Measurements from ENCODE around the gene MINDY3. TPM values are rescaled to one million over a fixed set of nuclear protein-coding genes. Genes with fewer than 3 reads are reported as not detected.
A peak's percentile ranks its signal among the peaks of the same experiment; 100 is the strongest.
"Not testable (repeated sequence)": the region's sequence is repeated elsewhere in the genome, so short reads cannot be mapped to it uniquely, and the experiment has no call there.

MINDY3 gene
- total RNA-seq, result 10 to 100 TPM; 16.4 to 18.3 TPM

DNA sequence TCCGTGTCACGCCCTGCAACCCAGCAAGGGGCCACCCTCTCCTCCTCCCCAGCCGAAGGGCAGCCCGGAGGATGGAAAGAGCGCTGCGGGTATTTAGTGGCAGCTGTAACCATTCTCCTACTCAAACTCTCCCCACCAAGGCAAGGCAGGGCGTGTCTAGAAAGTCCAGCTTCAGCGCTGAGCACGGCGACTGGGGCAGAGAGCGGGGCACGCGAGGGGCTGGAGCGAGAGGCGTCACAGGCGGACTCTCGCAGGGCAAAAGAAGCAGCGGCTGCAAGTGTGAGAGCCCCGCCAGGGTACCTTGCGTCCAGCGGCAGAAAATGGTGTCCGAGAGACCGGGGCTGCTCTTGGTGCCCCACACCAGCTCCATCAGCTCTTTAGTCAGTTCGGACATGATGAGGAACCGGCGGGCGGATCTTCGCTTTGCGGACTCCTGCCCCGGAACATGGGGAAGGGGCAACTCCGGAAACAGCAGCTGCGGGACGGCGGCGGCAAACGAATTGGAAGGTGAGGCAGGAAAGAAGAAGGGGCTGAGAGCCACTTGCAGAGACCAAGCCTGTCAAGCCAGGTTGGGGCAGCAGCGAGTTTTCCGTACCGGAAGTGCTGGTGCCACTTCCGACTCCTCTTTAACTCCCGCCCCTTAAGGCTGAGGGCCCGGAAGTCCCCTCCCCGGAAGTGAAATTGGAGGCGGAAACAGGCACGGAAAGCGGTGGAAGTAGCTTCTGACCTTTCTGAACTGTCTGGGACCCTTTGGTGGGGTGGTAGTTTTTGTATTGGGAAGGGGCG is at the start of gene MINDY3:
MINDY3 (minus strand) TSS at position 602 of the 786 bp plus-strand sequence; CDS start at position 394, 208 bp downstream.
- peaks cover 27% of the 10 kb centered on the region for H3K4me1 Mint-ChIP-seq
- H3K4me3 Mint-ChIP-seq, result peak within 1 kb of the TSS; percentile 100
- H3K36me3 Mint-ChIP-seq, result peaks cover 13% of the 10 kb centered on the region
- peaks cover 14% of the 10 kb centered on the region for H3K27me3 Mint-ChIP-seq
- ATAC-seq (peak; percentile 93), DNase-seq (peak; percentile 90)
- CTCF ChIA-PET, result interaction anchor here (1.0 to 1.3 kb wide), 3 partner anchors 29 to 957 kb away, joined by 3 to 4 read pairs (median 3); partner anchors contain the start of gene RSU1
- peak within 1 kb of the TSS; percentile 96 for H3K27ac Mint-ChIP-seq
- H3K9me3 Mint-ChIP-seq (ENCODE audit: low read depth), result no peaks in the 10 kb centered on the region

DNA sequence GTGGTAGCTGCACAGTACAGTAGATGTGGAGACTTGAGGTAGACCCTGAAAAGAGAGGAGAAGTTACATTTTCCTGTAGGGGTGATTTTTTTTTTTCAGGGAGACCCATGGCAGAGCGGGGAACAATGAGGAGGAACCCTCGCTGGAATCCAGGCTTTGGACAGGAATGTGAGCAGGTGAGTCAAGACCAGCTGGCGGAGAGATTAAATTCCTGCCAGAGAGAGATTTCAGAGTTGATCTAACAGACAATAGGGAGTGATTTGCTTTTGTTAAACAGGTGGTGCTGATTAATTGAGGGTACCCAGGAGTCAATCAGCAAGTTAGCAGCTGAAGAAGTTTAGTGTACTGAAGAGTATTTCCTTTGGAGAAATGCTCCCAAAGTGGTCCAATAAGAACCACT is 41.6 kb upstream of the MINDY3 start:
- H3K4me1 Mint-ChIP-seq, result no peaks in the 10 kb centered on the region
- CTCF ChIA-PET, result interaction anchor here (0.7 to 2.7 kb wide), 15 partner anchors 10 to 916 kb away, joined by 3 to 12 read pairs (median 4); partner anchors contain the start of genes C1QL3 and RSU1
- peaks cover 8% of the 10 kb centered on the region for H3K27me3 Mint-ChIP-seq
- ATAC-seq (no peak), DNase-seq (no peak)
- no peaks in the 10 kb centered on the region for H3K9me3 Mint-ChIP-seq (ENCODE audit: low read depth)
- no peaks in the 10 kb centered on the region for H3K36me3 Mint-ChIP-seq
- H3K27ac Mint-ChIP-seq, result no peak overlapping the region
- no peak overlapping the region for H3K4me3 Mint-ChIP-seq

DNA sequence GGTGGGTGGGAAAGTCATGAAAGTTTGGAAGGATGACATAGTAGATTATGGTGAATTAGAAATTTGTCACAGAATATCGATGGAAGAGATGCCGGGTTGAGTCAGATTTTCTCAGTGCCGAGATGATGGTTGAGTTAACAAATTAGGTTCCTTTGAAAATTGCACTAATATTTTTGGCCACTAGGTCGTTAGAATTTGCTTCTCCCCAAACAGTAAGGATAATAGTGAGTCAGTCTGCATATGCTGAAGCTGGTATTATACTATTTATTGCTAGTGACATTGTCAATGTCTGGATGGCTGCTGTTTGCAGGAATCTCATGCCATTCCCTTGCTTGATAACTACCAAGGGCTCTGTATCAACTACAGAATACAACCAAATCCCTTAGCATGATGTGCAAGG is 37.7 kb upstream of the MINDY3 start:
- H3K27me3 Mint-ChIP-seq, result peaks cover 19% of the 10 kb centered on the region
- no peak overlapping the region for H3K27ac Mint-ChIP-seq
- no peaks in the 10 kb centered on the region for H3K36me3 Mint-ChIP-seq
- no peaks in the 10 kb centered on the region for H3K9me3 Mint-ChIP-seq (ENCODE audit: low read depth)
- no peak overlapping the region for H3K4me3 Mint-ChIP-seq
- ATAC-seq (no peak), DNase-seq (no peak)
- CTCF ChIA-PET, result interaction anchor here (1.2 kb wide), 1 partner anchor 10 kb away, joined by 3 read pairs; no protein-coding TSS in a partner anchor
- H3K4me1 Mint-ChIP-seq, result no peaks in the 10 kb centered on the region

DNA sequence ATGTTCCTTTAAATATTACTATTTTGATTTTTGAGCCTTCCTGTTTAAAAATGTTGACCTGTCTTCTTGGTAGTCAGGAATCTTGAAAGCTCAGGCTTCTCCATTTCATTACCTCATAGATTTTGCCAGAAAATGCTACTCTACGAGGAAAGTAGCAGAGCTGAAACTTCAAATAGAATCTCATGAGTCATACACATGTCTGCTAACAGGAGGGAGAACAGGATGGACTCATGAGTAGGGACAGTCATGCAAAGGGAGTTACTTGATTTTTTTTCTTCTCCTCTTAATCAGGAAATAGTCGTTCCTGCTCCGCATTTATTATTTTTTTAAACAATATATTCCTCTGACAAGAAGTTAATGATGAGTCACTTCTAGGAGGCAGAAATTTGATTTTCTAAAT is 37.0 kb upstream of the MINDY3 start:
- ATAC-seq (no peak), DNase-seq (no peak)
- no peak overlapping the region for H3K27ac Mint-ChIP-seq
- H3K9me3 Mint-ChIP-seq (ENCODE audit: low read depth), result no peaks in the 10 kb centered on the region
- no peaks in the 10 kb centered on the region for H3K4me1 Mint-ChIP-seq
- peaks cover 27% of the 10 kb centered on the region for H3K27me3 Mint-ChIP-seq
- CTCF ChIA-PET, result no interaction called here
- H3K36me3 Mint-ChIP-seq, result no peaks in the 10 kb centered on the region
- no peak overlapping the region for H3K4me3 Mint-ChIP-seq

- ATAC-seq (no peak), DNase-seq (no peak)
- Mint-ChIP-seq H3K4me3 (no peak overlapping the region), H3K36me3 (no peaks in the 10 kb centered on the region), H3K9me3 (ENCODE audit: low read depth) (no peaks in the 10 kb centered on the region), H3K4me1 (no peaks in the 10 kb centered on the region), H3K27ac (no peak overlapping the region), H3K27me3 (peaks cover 26% of the 10 kb centered on the region)
- CTCF ChIA-PET, result no interaction called here
These were observed 36.3 kb upstream of the MINDY3 start for GRCh38 chr10:15896654-15897053.

- no peaks in the 10 kb centered on the region for H3K4me1 Mint-ChIP-seq
- no peak overlapping the region for H3K4me3 Mint-ChIP-seq
- peaks cover 30% of the 10 kb centered on the region for H3K27me3 Mint-ChIP-seq
- no peaks in the 10 kb centered on the region for H3K36me3 Mint-ChIP-seq
- CTCF ChIA-PET, result no interaction called here
- no peak for DNase-seq
- H3K27ac Mint-ChIP-seq, result no peak overlapping the region
- H3K9me3 Mint-ChIP-seq (ENCODE audit: low read depth), result no peaks in the 10 kb centered on the region
- ATAC-seq, result no peak
These were observed 24.1 kb upstream of the MINDY3 start for GRCh38 chr10:15884447-15884846.

- no peaks in the 10 kb centered on the region for H3K9me3 Mint-ChIP-seq (ENCODE audit: low read depth)
- no peak overlapping the region for H3K4me3 Mint-ChIP-seq
- H3K4me1 Mint-ChIP-seq, result no peaks in the 10 kb centered on the region
- no peaks in the 10 kb centered on the region for H3K36me3 Mint-ChIP-seq
- ATAC-seq (no peak), DNase-seq (no peak)
- no peak overlapping the region for H3K27ac Mint-ChIP-seq
- peaks cover 28% of the 10 kb centered on the region for H3K27me3 Mint-ChIP-seq
- CTCF ChIA-PET, result no interaction called here
These were observed 21.2 kb upstream of the MINDY3 start for GRCh38 chr10:15881542-15881941.

GRCh38 chr10:15879663-15880062 is 19.4 kb upstream of the MINDY3 start:
- no peaks in the 10 kb centered on the region for H3K9me3 Mint-ChIP-seq (ENCODE audit: low read depth)
- CTCF ChIA-PET, result interaction anchor here (0.6 to 1.6 kb wide), 3 partner anchors 23 to 929 kb away, joined by 3 to 5 read pairs (median 4); no protein-coding TSS in a partner anchor
- H3K27me3 Mint-ChIP-seq, result peaks cover 45% of the 10 kb centered on the region
- DNase-seq (no peak), ATAC-seq (peak; percentile 45)
- H3K4me1 Mint-ChIP-seq, result no peaks in the 10 kb centered on the region
- no peaks in the 10 kb centered on the region for H3K36me3 Mint-ChIP-seq
- no peak overlapping the region for H3K27ac Mint-ChIP-seq
- H3K4me3 Mint-ChIP-seq, result no peak overlapping the region

DNA sequence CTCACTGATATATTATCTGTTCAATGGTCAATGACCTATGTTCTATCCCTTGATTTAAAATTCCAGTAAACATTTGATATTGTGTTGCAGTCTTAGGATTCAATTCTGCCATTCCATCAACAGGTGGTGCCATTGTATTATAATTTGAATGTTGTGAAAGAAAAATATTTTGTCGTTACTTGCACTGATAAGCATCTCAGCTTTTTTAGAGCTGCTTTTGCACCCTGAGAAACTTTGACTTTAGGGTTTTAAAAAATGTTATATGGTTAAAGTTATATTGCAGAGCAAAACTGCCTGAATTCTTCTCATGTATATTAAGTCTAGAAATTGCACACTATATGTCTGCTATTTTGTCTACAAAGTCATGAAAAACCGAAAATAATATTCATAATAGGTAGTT is 18.8 kb upstream of the MINDY3 start:
- DNase-seq (no peak), ATAC-seq (no peak)
- Mint-ChIP-seq H3K4me3 (no peak overlapping the region), H3K9me3 (ENCODE audit: low read depth) (no peaks in the 10 kb centered on the region), H3K4me1 (no peaks in the 10 kb centered on the region), H3K36me3 (no peaks in the 10 kb centered on the region), H3K27ac (no peak overlapping the region), H3K27me3 (peaks cover 51% of the 10 kb centered on the region)
- CTCF ChIA-PET, result interaction anchor here (0.6 to 1.6 kb wide), 3 partner anchors 23 to 930 kb away, joined by 3 to 5 read pairs (median 4); no protein-coding TSS in a partner anchor

DNA sequence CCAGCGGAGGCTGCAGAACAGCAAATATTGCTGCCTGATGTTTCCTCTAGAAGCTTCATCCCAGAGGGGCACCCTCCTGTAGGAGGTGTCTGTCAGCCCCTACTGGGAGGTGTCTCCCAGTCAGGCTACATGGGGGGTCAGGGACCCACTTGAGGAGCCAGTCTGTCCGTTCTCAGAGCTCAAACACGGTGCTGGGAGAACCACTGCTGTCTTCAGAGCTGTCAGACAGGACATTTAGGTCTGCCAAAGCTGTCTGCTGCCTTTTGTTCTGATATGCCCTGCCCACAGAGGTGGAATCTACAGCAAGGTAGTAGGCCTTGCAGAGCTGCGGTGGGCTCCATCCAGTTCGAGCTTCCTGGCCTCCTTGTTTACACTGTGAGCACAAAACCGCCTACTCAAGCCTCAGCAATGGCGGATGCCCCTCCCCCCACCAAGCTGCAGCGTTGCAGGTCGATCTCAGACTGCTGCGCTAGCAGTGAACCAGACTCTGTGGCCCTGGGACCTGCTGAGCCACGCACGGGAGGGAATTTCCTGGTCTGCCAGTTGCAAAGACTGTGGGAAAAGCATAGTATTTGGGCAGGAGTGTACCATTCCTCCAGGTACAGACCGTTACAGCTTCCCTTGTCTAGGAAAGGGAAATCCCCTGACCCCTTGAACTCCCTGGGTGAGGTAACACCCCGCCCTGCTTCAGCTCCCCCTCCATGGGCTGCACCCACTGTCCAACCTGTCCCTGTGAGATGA is 17.7 kb upstream of the MINDY3 start:
- no peaks in the 10 kb centered on the region for H3K9me3 Mint-ChIP-seq (ENCODE audit: low read depth)
- ATAC-seq, result no peak
- H3K27ac Mint-ChIP-seq, result no peak overlapping the region
- H3K4me1 Mint-ChIP-seq, result no peaks in the 10 kb centered on the region
- no peaks in the 10 kb centered on the region for H3K36me3 Mint-ChIP-seq
- H3K4me3 Mint-ChIP-seq, result no peak overlapping the region
- CTCF ChIA-PET, result interaction anchor here (0.7 kb wide), 1 partner anchor 1006 kb away, joined by 3 read pairs; no protein-coding TSS in a partner anchor
- no peak for DNase-seq
- peaks cover 60% of the 10 kb centered on the region for H3K27me3 Mint-ChIP-seq

- H3K4me1 Mint-ChIP-seq; DNase-seq; ATAC-seq; H3K27ac Mint-ChIP-seq; H3K4me3 Mint-ChIP-seq; H3K9me3 Mint-ChIP-seq (ENCODE audit: low read depth); CTCF ChIA-PET; H3K36me3 Mint-ChIP-seq: not testable (repeated sequence)
- peaks cover 55% of the 10 kb centered on the region for H3K27me3 Mint-ChIP-seq
These were observed 16.0 kb upstream of the MINDY3 start for GRCh38 chr10:15876274-15876673.

GRCh38 chr10:15872645-15873044 is 12.3 kb upstream of the MINDY3 start:
- DNase-seq; H3K4me3 Mint-ChIP-seq; ATAC-seq; CTCF ChIA-PET; H3K9me3 Mint-ChIP-seq (ENCODE audit: low read depth); H3K27ac Mint-ChIP-seq; H3K36me3 Mint-ChIP-seq; H3K4me1 Mint-ChIP-seq: not testable (repeated sequence)
- H3K27me3 Mint-ChIP-seq, result peaks cover 68% of the 10 kb centered on the region

GRCh38 chr10:15871823-15872222 is 11.5 kb upstream of the MINDY3 start:
- Mint-ChIP-seq H3K4me1 (no peaks in the 10 kb centered on the region), H3K27ac (no peak overlapping the region), H3K4me3 (no peak overlapping the region), H3K27me3 (peaks cover 68% of the 10 kb centered on the region), H3K9me3 (ENCODE audit: low read depth) (no peaks in the 10 kb centered on the region), H3K36me3 (no peaks in the 10 kb centered on the region)
- CTCF ChIA-PET, result no interaction called here
- ATAC-seq (no peak), DNase-seq (no peak)
